IPS-11a (cell line): ENCODE data around the gene ICA1.
"Not testable (repeated sequence)": the region's sequence is repeated elsewhere in the genome, so short reads cannot be mapped to it uniquely, and the experiment has no call there.

Experiments
- H3K4me3 ChIP-seq: one replicate; pipeline ENCODE4 v1.5.1; 2013; ENCODE audit warnings: low read depth, low read length, control low read depth

Gene ICA1

GRCh38 chr7:8271960-8272359 is 10.0 kb upstream of the ICA1 start:
- no peak overlapping the region for H3K4me3 ChIP-seq

- no peak overlapping the region for H3K4me3 ChIP-seq
Measured at GRCh38 chr7:8263048-8263447, 1.1 kb upstream of the ICA1 start.

GRCh38 chr7:8260871-8261694 is 884 bp downstream of the ICA1 start:
- H3K4me3 ChIP-seq, result peak overlapping the region; percentile 76

- no peak overlapping the region for H3K4me3 ChIP-seq
Measured at GRCh38 chr7:8259586-8260222, 2.3 kb downstream of the ICA1 start.

GRCh38 chr7:8258734-8259133 is 3.2 kb downstream of the ICA1 start:
- H3K4me3 ChIP-seq, result no peak overlapping the region

- no peak overlapping the region for H3K4me3 ChIP-seq
Measured at GRCh38 chr7:8258166-8258565, 3.8 kb downstream of the ICA1 start.

- no peak overlapping the region for H3K4me3 ChIP-seq
Measured at GRCh38 chr7:8255680-8256655, 6.0 kb downstream of the ICA1 start.

GRCh38 chr7:8254667-8255066 is 7.3 kb downstream of the ICA1 start:
- H3K4me3 ChIP-seq, result no peak overlapping the region

- H3K4me3 ChIP-seq, result no peak overlapping the region
Measured at GRCh38 chr7:8254215-8254614, 7.8 kb downstream of the ICA1 start.

- no peak overlapping the region for H3K4me3 ChIP-seq
Measured at GRCh38 chr7:8251195-8251594, 10.8 kb downstream of the ICA1 start.

GRCh38 chr7:8250547-8250946 is 11.4 kb downstream of the ICA1 start:
- no peak overlapping the region for H3K4me3 ChIP-seq

GRCh38 chr7:8249121-8249520 is 12.8 kb downstream of the ICA1 start:
- H3K4me3 ChIP-seq, result no peak overlapping the region

GRCh38 chr7:8246020-8246419 is 15.9 kb downstream of the ICA1 start:
- H3K4me3 ChIP-seq, result no peak overlapping the region

- not testable (repeated sequence) for H3K4me3 ChIP-seq
Measured at GRCh38 chr7:8245032-8245431, 16.9 kb downstream of the ICA1 start.

- not testable (repeated sequence) for H3K4me3 ChIP-seq
Measured at GRCh38 chr7:8243059-8243458, 18.9 kb downstream of the ICA1 start.

GRCh38 chr7:8239702-8240362 is 22.1 kb downstream of the ICA1 start:
- not testable (repeated sequence) for H3K4me3 ChIP-seq

- H3K4me3 ChIP-seq, result no peak overlapping the region
Measured at GRCh38 chr7:8236780-8237407, 25.1 kb downstream of the ICA1 start.

- H3K4me3 ChIP-seq, result no peak overlapping the region
Measured at GRCh38 chr7:8232999-8233847, 28.7 kb downstream of the ICA1 start.

GRCh38 chr7:8229927-8230326 is 32.0 kb downstream of the ICA1 start:
- H3K4me3 ChIP-seq, result no peak overlapping the region
